ENCODE data around the gene ZNF267. TPM values are rescaled to one million over a fixed set of nuclear protein-coding genes. Genes with fewer than 3 reads are reported as not detected.
"Not testable (repeated sequence)": the region's sequence is repeated elsewhere in the genome, so short reads cannot be mapped to it uniquely, and the experiment has no call there.

The ZNF267 gene
- total RNA-seq, 2 experiments from 2014 or later = 67.7 to 70.2 TPM

DNA sequence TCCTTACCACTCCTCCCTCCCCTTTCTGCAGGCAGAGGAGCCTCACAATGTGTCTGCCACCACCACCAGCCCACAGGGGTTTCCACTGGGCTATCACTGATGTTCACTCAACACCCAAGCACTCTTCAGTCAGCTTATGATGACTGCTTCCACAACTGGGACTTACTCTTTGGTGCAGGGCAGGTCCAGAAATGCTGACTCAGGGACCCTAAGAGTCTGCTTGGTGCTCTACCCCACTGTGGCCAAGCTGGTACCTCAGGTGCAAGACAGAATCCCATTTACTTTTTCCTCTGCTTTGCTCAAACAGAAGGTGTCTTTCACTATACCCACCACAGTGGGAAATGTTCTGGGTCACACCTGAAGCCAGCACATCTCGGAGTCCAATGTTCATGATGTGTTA lies 40.1 kb downstream of the ZNF267 start:
- ATAC-seq (no peak), DNase-seq (no peak)
- H3K27me3 Mint-ChIP-seq = no peaks in the 10 kb centered on the region
- H3K4me3 Mint-ChIP-seq = no peak overlapping the region
- peaks cover 24% of the 10 kb centered on the region for H3K4me1 Mint-ChIP-seq (ENCODE audit: low read depth)
- no peak overlapping the region for H3K27ac Mint-ChIP-seq
- ChIA-PET CTCF (no interaction called here), POLR2A (no interaction called here)
- peaks cover 97% of the 10 kb centered on the region for H3K36me3 Mint-ChIP-seq (ENCODE audit: low read depth)
- TF ChIP-seq, protein P1, sequence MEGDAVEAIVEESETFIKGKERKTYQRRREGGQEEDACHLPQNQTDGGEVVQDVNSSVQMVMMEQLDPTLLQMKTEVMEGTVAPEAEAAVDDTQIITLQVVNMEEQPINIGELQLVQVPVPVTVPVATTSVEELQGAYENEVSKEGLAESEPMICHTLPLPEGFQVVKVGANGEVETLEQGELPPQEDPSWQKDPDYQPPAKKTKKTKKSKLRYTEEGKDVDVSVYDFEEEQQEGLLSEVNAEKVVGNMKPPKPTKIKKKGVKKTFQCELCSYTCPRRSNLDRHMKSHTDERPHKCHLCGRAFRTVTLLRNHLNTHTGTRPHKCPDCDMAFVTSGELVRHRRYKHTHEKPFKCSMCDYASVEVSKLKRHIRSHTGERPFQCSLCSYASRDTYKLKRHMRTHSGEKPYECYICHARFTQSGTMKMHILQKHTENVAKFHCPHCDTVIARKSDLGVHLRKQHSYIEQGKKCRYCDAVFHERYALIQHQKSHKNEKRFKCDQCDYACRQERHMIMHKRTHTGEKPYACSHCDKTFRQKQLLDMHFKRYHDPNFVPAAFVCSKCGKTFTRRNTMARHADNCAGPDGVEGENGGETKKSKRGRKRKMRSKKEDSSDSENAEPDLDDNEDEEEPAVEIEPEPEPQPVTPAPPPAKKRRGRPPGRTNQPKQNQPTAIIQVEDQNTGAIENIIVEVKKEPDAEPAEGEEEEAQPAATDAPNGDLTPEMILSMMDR (IDR thresholded peaks at IDR 0.05) = no peak
- intact Hi-C loops (cut with micrococcal nuclease) = no loop called here
- peaks cover 77% of the 10 kb centered on the region for H3K9me3 Mint-ChIP-seq

DNA sequence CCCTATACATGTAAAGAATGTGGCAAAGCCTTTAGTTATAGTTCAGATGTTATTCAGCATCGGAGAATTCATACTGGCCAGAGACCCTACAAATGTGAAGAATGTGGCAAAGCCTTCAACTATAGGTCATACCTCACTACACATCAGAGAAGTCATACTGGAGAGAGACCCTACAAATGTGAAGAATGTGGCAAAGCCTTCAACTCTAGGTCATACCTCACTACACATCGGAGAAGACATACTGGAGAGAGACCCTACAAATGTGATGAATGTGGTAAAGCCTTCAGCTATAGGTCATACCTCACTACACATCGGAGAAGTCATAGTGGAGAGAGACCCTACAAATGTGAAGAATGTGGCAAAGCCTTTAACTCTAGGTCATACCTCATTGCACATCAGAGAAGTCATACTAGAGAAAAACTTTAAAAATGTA lies 42.5 kb downstream of the ZNF267 start:
- intact Hi-C loops (cut with micrococcal nuclease) = no loop called here
- DNase-seq (no peak), ATAC-seq (peak; percentile 42)
- ChIA-PET CTCF (no interaction called here), POLR2A (no interaction called here)
- Mint-ChIP-seq H3K9me3 (peaks cover 76% of the 10 kb centered on the region), H3K4me1 (ENCODE audit: low read depth) (peaks cover 14% of the 10 kb centered on the region), H3K36me3 (ENCODE audit: low read depth) (peaks cover 96% of the 10 kb centered on the region), H3K4me3 (no peak overlapping the region), H3K27ac (no peak overlapping the region), H3K27me3 (no peaks in the 10 kb centered on the region)
- TF ChIP-seq, protein P1 (IDR thresholded peaks at IDR 0.05) = no peak

DNA sequence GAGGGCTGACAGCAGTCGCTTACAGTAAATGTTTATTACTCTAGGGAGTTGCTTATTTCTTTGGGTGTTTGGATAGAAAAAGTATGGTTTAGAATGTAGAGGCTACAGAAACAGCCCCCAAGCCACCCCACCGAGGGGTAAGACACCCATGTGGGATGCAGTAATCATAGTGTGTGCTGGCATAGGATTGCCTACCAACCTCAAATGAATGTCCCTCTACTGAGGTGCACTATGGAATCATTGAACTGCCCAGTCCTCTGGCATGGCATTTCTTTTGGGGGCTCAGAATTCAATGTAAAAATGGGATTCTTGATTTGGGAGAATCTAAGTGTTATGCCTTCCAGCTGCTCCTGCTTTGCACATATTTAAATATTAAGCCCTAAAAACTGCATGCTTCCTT lies 46.8 kb downstream of the ZNF267 start:
- TF ChIP-seq, protein P1 (IDR thresholded peaks at IDR 0.05) = no peak
- Mint-ChIP-seq H3K27ac (no peak overlapping the region), H3K4me1 (ENCODE audit: low read depth) (no peaks in the 10 kb centered on the region), H3K27me3 (no peaks in the 10 kb centered on the region), H3K36me3 (ENCODE audit: low read depth) (peaks cover 76% of the 10 kb centered on the region), H3K9me3 (peaks cover 66% of the 10 kb centered on the region), H3K4me3 (no peak overlapping the region)
- CTCF ChIA-PET = no interaction called here
- intact Hi-C loops (cut with micrococcal nuclease) = no loop called here
- DNase-seq (no peak), ATAC-seq (no peak)
- POLR2A ChIA-PET = interaction anchor here (1.3 kb wide), 1 partner anchor 45 kb away, joined by 3 read pairs; no protein-coding TSS in a partner anchor

DNA sequence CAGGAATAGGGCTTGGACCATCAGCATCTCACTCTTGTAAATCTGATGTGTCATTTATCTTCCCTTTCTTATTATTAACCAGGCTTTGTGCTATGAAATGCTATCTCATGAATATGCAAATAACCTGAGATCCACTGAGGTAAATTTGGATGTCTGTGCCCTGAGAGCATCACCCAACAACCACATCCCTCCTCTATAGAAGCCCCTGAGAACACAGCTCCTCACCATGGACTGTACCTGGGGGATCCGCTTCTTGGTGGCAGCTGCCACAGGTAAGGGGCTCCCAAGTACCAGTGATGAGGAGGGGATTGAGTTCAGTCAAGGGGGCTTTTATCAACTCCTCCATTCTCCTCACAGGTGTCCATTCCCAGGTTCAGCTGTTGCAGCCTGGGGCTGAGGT lies 78.2 kb downstream of the ZNF267 start:
- H3K4me1 Mint-ChIP-seq (ENCODE audit: low read depth); CTCF ChIA-PET; H3K36me3 Mint-ChIP-seq (ENCODE audit: low read depth); POLR2A ChIA-PET; H3K27ac Mint-ChIP-seq; DNase-seq; intact Hi-C loops (cut with micrococcal nuclease); H3K4me3 Mint-ChIP-seq; H3K27me3 Mint-ChIP-seq; H3K9me3 Mint-ChIP-seq: not testable (repeated sequence)
- peak; percentile 24 for ATAC-seq

DNA sequence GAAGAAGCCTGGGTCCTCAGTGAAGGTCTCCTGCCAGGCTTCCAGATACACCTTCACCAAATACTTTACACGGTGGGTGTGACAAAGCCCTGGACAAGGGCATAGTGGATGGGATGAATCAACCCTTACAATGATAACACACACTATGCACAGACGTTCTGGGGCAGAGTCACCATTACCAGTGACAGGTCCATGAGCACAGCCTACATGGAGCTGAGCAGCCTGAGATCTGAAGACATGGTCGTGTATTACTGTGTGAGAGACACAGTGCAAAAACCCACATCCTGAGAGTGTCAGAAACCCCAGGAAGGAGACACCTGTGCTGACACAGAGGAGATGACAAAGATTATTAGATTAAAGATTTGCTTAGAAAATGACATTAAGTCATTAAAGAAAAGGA lies 78.6 kb downstream of the ZNF267 start:
- DNase-seq (peak; percentile 36), ATAC-seq (peak; percentile 69)
- CTCF ChIA-PET; H3K27ac Mint-ChIP-seq; H3K36me3 Mint-ChIP-seq (ENCODE audit: low read depth); intact Hi-C loops (cut with micrococcal nuclease); H3K27me3 Mint-ChIP-seq; POLR2A ChIA-PET; H3K4me3 Mint-ChIP-seq; H3K4me1 Mint-ChIP-seq (ENCODE audit: low read depth); H3K9me3 Mint-ChIP-seq: not testable (repeated sequence)

DNA sequence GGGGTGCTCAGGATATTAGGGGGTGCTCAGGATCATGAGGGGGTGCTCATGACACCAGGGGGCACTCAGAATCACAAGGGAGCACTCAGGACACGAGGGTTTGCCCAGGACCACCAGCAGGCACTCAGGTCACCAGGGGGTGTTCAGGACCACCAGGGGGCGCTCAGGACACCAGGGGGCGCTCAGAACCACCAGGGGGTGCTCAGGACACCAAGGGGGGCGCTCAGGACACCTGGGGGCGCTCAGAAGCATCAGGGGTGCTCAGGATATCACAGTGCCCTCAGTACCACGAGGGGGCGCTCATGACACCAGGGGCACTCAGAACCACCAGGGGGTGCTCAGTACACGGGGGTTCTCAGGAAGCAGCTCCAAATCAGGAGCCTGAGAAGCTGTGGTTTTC lies 82.6 kb downstream of the ZNF267 start:
- H3K27me3 Mint-ChIP-seq; H3K4me3 Mint-ChIP-seq; CTCF ChIA-PET; intact Hi-C loops (cut with micrococcal nuclease); H3K4me1 Mint-ChIP-seq (ENCODE audit: low read depth); H3K9me3 Mint-ChIP-seq; H3K36me3 Mint-ChIP-seq (ENCODE audit: low read depth); POLR2A ChIA-PET; H3K27ac Mint-ChIP-seq: not testable (repeated sequence)
- peak; percentile 59 for DNase-seq
- peak; percentile 47 for ATAC-seq

DNA sequence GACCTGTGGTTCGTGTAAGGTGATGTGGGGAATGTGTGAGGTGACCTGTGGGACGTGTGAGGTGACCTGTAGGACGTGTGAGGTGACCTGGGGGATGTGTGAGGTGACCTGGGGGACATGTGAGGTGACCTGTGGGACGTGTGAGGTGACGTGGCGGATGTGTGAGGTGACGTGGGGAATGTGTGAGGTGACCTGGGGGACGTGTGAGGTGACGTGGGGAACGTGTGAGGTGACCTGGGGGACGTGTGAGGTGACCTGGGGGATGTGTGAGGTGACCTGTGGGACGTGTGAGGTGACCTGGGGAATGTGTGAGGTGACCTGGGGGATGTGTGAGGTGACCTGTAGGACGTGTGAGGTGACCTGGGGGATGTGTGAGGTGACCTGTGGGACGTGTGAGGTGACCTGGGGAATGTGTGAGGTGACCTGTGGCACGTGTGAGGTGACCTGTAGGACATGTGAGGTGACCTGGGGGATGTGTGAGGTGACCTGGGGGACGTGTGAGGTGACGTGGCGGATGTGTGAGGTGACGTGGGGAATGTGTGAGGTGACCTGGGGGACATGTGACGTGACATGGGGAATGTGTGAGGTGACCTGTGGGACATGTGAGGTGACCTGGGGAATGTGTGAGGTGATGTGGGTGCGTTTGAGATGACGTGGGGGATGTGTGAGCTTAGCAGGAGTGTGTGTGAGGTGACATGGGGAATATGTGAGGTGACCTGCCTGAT lies 86.7 kb downstream of the ZNF267 start:
- intact Hi-C loops (cut with micrococcal nuclease); H3K4me3 Mint-ChIP-seq; H3K9me3 Mint-ChIP-seq; POLR2A ChIA-PET; H3K36me3 Mint-ChIP-seq (ENCODE audit: low read depth); ATAC-seq; DNase-seq; H3K27me3 Mint-ChIP-seq; CTCF ChIA-PET; H3K4me1 Mint-ChIP-seq (ENCODE audit: low read depth): not testable (repeated sequence)
- H3K27ac Mint-ChIP-seq = peak overlapping the region; percentile 32

Data from activated CD8-positive, alpha-beta T cell treated with anti-CD3 and anti-CD28 coated beads for 36 hours (primary cell).